Neural progenitor cell (in vitro differentiated cells): ENCODE measurements around the gene MYO1F. TPM values are rescaled to one million over a fixed set of nuclear protein-coding genes. Genes with fewer than 3 reads are reported as not detected.
A peak's percentile ranks its signal among the peaks of the same experiment; 100 is the strongest.

Source experiments
- DNase-seq: peaks from one replicate; pipeline ENCODE4 v3.0.0-alpha.2; 2016; ENCODE audit warnings: low spot score
- H2AFZ ChIP-seq: fragments of 200-600 bp; sonication (generic); replicated peaks from 2 replicates; pipeline ENCODE4 v1.6.1; 2016; ENCODE audit warnings: antibody characterized with exemption
- H3F3A ChIP-seq: fragments of 200-600 bp; sonication (generic); 2 replicates; pipeline ENCODE4 v1.6.1; 2016; ENCODE audit warnings: antibody characterized with exemption, low read depth
- H3K27ac ChIP-seq: fragments of 200-600 bp; sonication (generic); 2 replicates; pipeline ENCODE4 v1.5.1; 2016; ENCODE audit warnings: mild to moderate bottlenecking
- H3K27me3 ChIP-seq: fragments of 200-600 bp; sonication (generic); 2 replicates; pipeline ENCODE4 v1.6.1; 2016; ENCODE audit warnings: mild to moderate bottlenecking, moderate library complexity
- H3K36me3 ChIP-seq: fragments of 200-600 bp; sonication (generic); 2 replicates; pipeline ENCODE4 v1.5.1; 2016
- H3K4me1 ChIP-seq: fragments of 200-600 bp; sonication (generic); 2 replicates; pipeline ENCODE4 v1.6.1; 2016; ENCODE audit warnings: mixed run types
- H3K4me2 ChIP-seq: fragments of 200-600 bp; sonication (generic); 2 replicates; pipeline ENCODE4 v1.6.1; 2016
- H3K4me3 ChIP-seq: fragments of 200-600 bp; sonication (generic); 2 replicates; pipeline ENCODE4 v1.5.1; 2016
- H3K79me2 ChIP-seq: fragments of 200-600 bp; sonication (generic); 2 replicates; pipeline ENCODE4 v1.6.1; 2016; ENCODE audit warnings: low read depth
- H3K9ac ChIP-seq: fragments of 200-600 bp; sonication (generic); 2 replicates; pipeline ENCODE4 v1.6.1; 2016
- H3K9me3 ChIP-seq: fragments of 200-600 bp; sonication (generic); 2 replicates; pipeline ENCODE4 v1.5.1; 2016; ENCODE audit warnings: low read depth
- H4K20me1 ChIP-seq: fragments of 200-600 bp; sonication (generic); 2 replicates; pipeline ENCODE4 v1.6.1; 2016; ENCODE audit warnings: low read depth
- H3K27ac Mint-ChIP-seq: 3 replicates; pipeline ENCODE4 v1.8.0; 2021; ENCODE audit warnings: mixed read lengths
- H3K27me3 Mint-ChIP-seq: 2 replicates; pipeline ENCODE4 v1.8.0; 2022; ENCODE audit warnings: low read depth, mild to moderate bottlenecking, inconsistent platforms, moderate library complexity, mixed read lengths; ENCODE audit not compliant: insufficient read depth
- H3K36me3 Mint-ChIP-seq: 3 replicates; pipeline ENCODE4 v1.8.0; 2021; ENCODE audit warnings: mixed read lengths
- H3K4me1 Mint-ChIP-seq: 3 replicates; pipeline ENCODE4 v1.8.0; 2021; ENCODE audit warnings: mixed read lengths
- H3K4me3 Mint-ChIP-seq: 3 replicates; pipeline ENCODE4 v1.8.0; 2021; ENCODE audit warnings: mild to moderate bottlenecking, moderate library complexity, mixed read lengths
- H3K9me3 Mint-ChIP-seq: 3 replicates; pipeline ENCODE4 v1.8.0; 2020; ENCODE audit warnings: mixed read lengths
- CTCF ChIP-seq: fragments of 200-600 bp; sonication (generic); IDR thresholded peaks from 2 replicates; pipeline ENCODE4 v1.5.1; 2017; ENCODE audit warnings: antibody characterized with exemption, mild to moderate bottlenecking
- EZH2 ChIP-seq: fragments of 200-600 bp; sonication (generic); IDR thresholded peaks from 2 replicates; pipeline ENCODE4 v1.6.1; 2017; ENCODE audit warnings: antibody characterized with exemption, mild to moderate bottlenecking, moderate library complexity
- EZH2phosphoT487 ChIP-seq: fragments of 200-600 bp; sonication (generic); IDR thresholded peaks from 2 replicates; pipeline ENCODE4 v1.6.1; 2017; ENCODE audit warnings: antibody characterized with exemption
- total RNA-seq: library from RNA; depleted of rRNA; stranded (reverse); fragments of >200 nt; gene quantifications from 2 replicates; pipeline ENCODE4 v1.2.3, GENCODE V29; 2015; ENCODE audit warnings: low replicate concordance

MYO1F gene
- total RNA-seq, 1 donor from 2014 or later: 0.15 TPM

GRCh38 chr19:8482696-8483095 is 94.5 kb downstream of the MYO1F start:
- Histone ChIP-seq H3K27ac (no peak overlapping the region), H3K9me3 (no peaks in the 10 kb centered on the region), H3K27me3 (no peaks in the 10 kb centered on the region), H3K4me1 (peaks cover 19% of the 10 kb centered on the region), H3K9ac (no peak overlapping the region), H3K4me3 (no peak overlapping the region), H3K36me3 (no peaks in the 10 kb centered on the region), H3F3A (peaks cover 38% of the 10 kb centered on the region), H3K79me2 (peaks cover 89% of the 10 kb centered on the region), H2AFZ (no peak overlapping the region), H3K4me2 (no peak overlapping the region), H4K20me1 (peaks cover 95% of the 10 kb centered on the region)
- Mint-ChIP-seq H3K4me3 (no peak overlapping the region), H3K9me3 (no peaks in the 10 kb centered on the region), H3K27ac (no peak overlapping the region), H3K36me3 (peaks cover 45% of the 10 kb centered on the region), H3K4me1 (peaks cover 23% of the 10 kb centered on the region), H3K27me3 (peaks cover 3% of the 10 kb centered on the region)
- no peak for DNase-seq
- no peak for TF ChIP-seq EZH2phosphoT487
- TF ChIP-seq CTCF: no peak
- TF ChIP-seq EZH2: no peak

GRCh38 chr19:8481616-8482015 is 95.6 kb downstream of the MYO1F start:
- Histone ChIP-seq H3F3A (peaks cover 27% of the 10 kb centered on the region), H3K4me3 (no peak overlapping the region), H3K9me3 (no peaks in the 10 kb centered on the region), H3K36me3 (no peaks in the 10 kb centered on the region), H3K79me2 (peaks cover 92% of the 10 kb centered on the region), H3K4me1 (peaks cover 9% of the 10 kb centered on the region), H3K4me2 (no peak overlapping the region), H2AFZ (no peak overlapping the region), H3K27ac (peak overlapping the region; percentile 27), H4K20me1 (peaks cover 95% of the 10 kb centered on the region), H3K27me3 (no peaks in the 10 kb centered on the region), H3K9ac (no peak overlapping the region)
- Mint-ChIP-seq H3K4me3 (no peak overlapping the region), H3K27me3 (peaks cover 3% of the 10 kb centered on the region), H3K36me3 (peaks cover 41% of the 10 kb centered on the region), H3K27ac (no peak overlapping the region), H3K9me3 (no peaks in the 10 kb centered on the region), H3K4me1 (peaks cover 18% of the 10 kb centered on the region)
- TF ChIP-seq EZH2: no peak
- no peak for TF ChIP-seq EZH2phosphoT487
- no peak for TF ChIP-seq CTCF
- no peak for DNase-seq

DNA sequence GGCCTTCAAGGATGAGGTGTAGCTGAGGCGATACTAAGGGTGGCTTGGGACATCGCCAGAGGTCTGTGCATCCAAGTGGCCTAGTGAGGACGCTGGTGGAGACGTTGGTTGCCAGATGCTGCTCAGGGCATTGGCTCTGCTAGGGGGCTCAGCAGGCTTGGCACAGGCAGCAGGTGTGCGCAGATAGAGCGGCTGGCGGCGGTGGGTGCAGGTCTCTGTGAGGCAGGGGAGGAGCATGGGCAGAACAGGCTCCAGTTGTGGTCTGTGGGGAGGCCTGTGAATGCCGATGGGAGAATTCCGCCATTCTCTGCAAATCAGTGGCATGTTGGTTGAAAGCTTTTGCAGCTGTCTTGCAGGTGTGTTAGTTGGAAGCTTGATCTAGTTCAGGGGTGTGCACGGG is 96.0 kb downstream of the MYO1F start:
- Histone ChIP-seq H3K9me3 (no peaks in the 10 kb centered on the region), H3K4me1 (peaks cover 4% of the 10 kb centered on the region), H3F3A (peaks cover 23% of the 10 kb centered on the region), H3K79me2 (peaks cover 96% of the 10 kb centered on the region), H3K4me3 (no peak overlapping the region), H4K20me1 (peaks cover 95% of the 10 kb centered on the region), H3K4me2 (no peak overlapping the region), H3K36me3 (no peaks in the 10 kb centered on the region), H3K27me3 (no peaks in the 10 kb centered on the region), H3K9ac (peak overlapping the region; percentile 25), H2AFZ (no peak overlapping the region), H3K27ac (peak overlapping the region; percentile 58)
- peaks cover 41% of the 10 kb centered on the region for H3K36me3 Mint-ChIP-seq
- peaks cover 3% of the 10 kb centered on the region for H3K27me3 Mint-ChIP-seq
- peaks cover 17% of the 10 kb centered on the region for H3K4me1 Mint-ChIP-seq
- H3K9me3 Mint-ChIP-seq: no peaks in the 10 kb centered on the region
- TF ChIP-seq EZH2 (no peak), CTCF (no peak), EZH2phosphoT487 (no peak)
- H3K27ac Mint-ChIP-seq: peak overlapping the region; percentile 59
- DNase-seq: no peak
- H3K4me3 Mint-ChIP-seq: no peak overlapping the region
